ENCODE data around the gene DLGAP1.

DNA sequence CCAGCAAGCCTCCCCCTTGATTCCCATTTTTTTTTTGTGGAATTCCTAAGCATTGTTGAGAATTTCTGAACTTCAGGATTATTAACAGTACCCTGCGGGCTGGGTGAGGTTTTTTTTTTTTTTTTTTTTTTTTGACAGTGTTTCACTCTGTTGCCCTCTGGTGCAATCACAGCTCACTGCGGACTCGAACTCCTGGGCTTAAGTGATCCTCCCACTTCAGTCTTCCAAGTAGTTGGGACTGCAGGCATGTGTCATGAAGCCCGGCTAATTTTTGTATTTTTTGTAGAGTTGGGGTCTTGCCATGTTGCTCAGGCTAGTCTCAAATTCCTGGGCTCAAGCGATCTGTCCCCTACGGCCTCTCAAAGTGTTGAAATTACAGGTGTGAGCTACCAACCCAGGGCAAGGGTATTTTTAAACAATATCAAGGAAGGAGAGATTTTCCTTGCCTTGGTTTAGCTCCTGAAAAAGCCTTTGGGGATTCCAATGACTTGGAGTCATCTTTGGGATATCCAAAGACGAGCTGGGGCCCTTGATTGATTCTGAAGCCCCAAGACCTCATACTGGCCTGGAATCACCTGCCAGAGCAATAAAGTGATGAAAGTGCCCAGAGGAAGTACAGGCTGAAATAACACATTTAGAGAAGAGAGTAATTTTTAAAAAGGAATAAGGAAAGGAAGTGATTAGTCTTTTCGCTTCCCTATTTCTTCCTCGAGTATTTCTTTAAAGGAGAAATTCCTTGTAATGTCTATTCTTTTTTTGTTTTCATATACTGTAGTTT lies 764.9 kb downstream of the DLGAP1 start:
- TF ChIP-seq SIN3A (IDR thresholded peaks at IDR 0.05; ENCODE audit: borderline replicate concordance, low read depth, low read length) (no peak), CTCF (IDR thresholded peaks at IDR 0.05) (peak; percentile 9; the same call in 1 of the 2 replicates), YY1 (IDR thresholded peaks at IDR 0.05; ENCODE audit: low read depth) (no peak), REST (IDR thresholded peaks at IDR 0.05; ENCODE audit: low read depth, low read length) (no peak), RFX5 (IDR thresholded peaks at IDR 0.05; ENCODE audit: low read length) (no peak), EP300 (IDR thresholded peaks at IDR 0.05; ENCODE audit: borderline replicate concordance in 1 of 2, low read depth in 1 of 2, low read length in 1 of 2) (no peak), ZBTB33 (IDR thresholded peaks at IDR 0.05; ENCODE audit: borderline replicate concordance, low read depth) (no peak), RAD21 (IDR thresholded peaks at IDR 0.05; ENCODE audit: low read length) (no peak), EZH2phosphoT487 (IDR thresholded peaks at IDR 0.05; ENCODE audit: borderline replicate concordance, low read depth) (no peak), JUND (IDR thresholded peaks at IDR 0.05) (no peak), RXRA (IDR thresholded peaks at IDR 0.05; ENCODE audit: borderline replicate concordance, low read depth) (no peak), IRF3 (IDR thresholded peaks at IDR 0.05; ENCODE audit: low read depth, low read length) (no peak), GATA2 (CRISPR knock-in tag; IDR thresholded peaks at IDR 0.05) (no peak)
- TF ChIP-seq, protein P1, sequence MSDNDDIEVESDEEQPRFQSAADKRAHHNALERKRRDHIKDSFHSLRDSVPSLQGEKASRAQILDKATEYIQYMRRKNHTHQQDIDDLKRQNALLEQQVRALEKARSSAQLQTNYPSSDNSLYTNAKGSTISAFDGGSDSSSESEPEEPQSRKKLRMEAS (IDR thresholded peaks at IDR 0.05; ENCODE audit: low read depth), result no peak
